SU-DHL-6 (cell line): ENCODE data around the gene SIK3.

Experiments
- H2AFZ ChIP-seq: fragments of 200-600 bp; sonication (generic); 2 replicates; pipeline ENCODE4 v1.6.1; 2014; ENCODE audit warnings: low read depth, mild to moderate bottlenecking, moderate library complexity, mixed read lengths, antibody characterized with exemption, low read length; ENCODE audit not compliant: severe bottlenecking
- H3F3A ChIP-seq: fragments of 200-600 bp; shearing (Covaris generic); 2 replicates; pipeline ENCODE4 v1.6.0; 2016; ENCODE audit warnings: antibody characterized with exemption, mild to moderate bottlenecking; ENCODE audit not compliant: insufficient read depth
- H3K27ac ChIP-seq: fragments of 200-600 bp; sonication (generic); 2 replicates; pipeline ENCODE4 v1.5.1; 2016; ENCODE audit warnings: low read depth, mild to moderate bottlenecking, low read length, moderate library complexity, mixed read lengths
- H3K27me3 ChIP-seq: fragments of 200-600 bp; sonication (generic), shearing (Covaris generic); 2 replicates; pipeline ENCODE4 v1.6.0; 2014; ENCODE audit warnings: mild to moderate bottlenecking, low read length
- H3K36me3 ChIP-seq: fragments of 200-600 bp; sonication (generic); 2 replicates; pipeline ENCODE4 v1.6.1; 2014; ENCODE audit warnings: mild to moderate bottlenecking, low read length, mixed read lengths
- H3K4me2 ChIP-seq: fragments of 300-600, 200-600 bp; shearing (Covaris generic), sonication (generic); 2 replicates; pipeline ENCODE4 v1.6.0; 2014; ENCODE audit warnings: low read length, low read depth, mild to moderate bottlenecking; ENCODE audit not compliant: poor library complexity, severe bottlenecking
- H3K4me3 ChIP-seq: fragments of 200-600 bp; sonication (generic); 2 replicates; pipeline ENCODE4 v1.5.1; 2014; ENCODE audit warnings: antibody characterized with exemption, low read length, mild to moderate bottlenecking, mixed read lengths; ENCODE audit not compliant: insufficient read depth, poor library complexity, severe bottlenecking
- H3K79me2 ChIP-seq: fragments of 200-600 bp; sonication (generic); 2 replicates; pipeline ENCODE4 v1.6.1; 2014; ENCODE audit warnings: mild to moderate bottlenecking, low read length, moderate library complexity; ENCODE audit not compliant: insufficient read depth
- H3K9ac ChIP-seq: fragments of 200-600 bp; sonication (generic); 2 replicates; pipeline ENCODE4 v1.7.0; 2014; ENCODE audit warnings: mild to moderate bottlenecking, low read length
- H3K9me2 ChIP-seq: fragments of 200-600 bp; sonication (generic); replicated peaks from 2 replicates; pipeline ENCODE4 v1.6.1; 2014; ENCODE audit warnings: low read length; ENCODE audit not compliant: insufficient read depth
- H3K9me3 ChIP-seq: fragments of 200-600 bp; sonication (generic); 2 replicates; pipeline ENCODE4 v1.6.1; 2014; ENCODE audit warnings: low read length, mixed read lengths; ENCODE audit not compliant: insufficient read depth
- H4K20me1 ChIP-seq: fragments of 200-600 bp; sonication (generic); 2 replicates; pipeline ENCODE4 v1.6.1; 2014; ENCODE audit warnings: low read depth, mild to moderate bottlenecking, antibody characterized with exemption, low read length, moderate library complexity, mixed read lengths
- CTCF ChIP-seq: fragments of 200-600 bp; sonication (generic); IDR thresholded peaks from one replicate; pipeline ENCODE4 v1.5.1; 2017; ENCODE audit warnings: antibody characterized with exemption, mild to moderate bottlenecking, low read length, moderate library complexity; ENCODE audit not compliant: insufficient read depth, poor library complexity, severe bottlenecking
- EZH2phosphoT487 ChIP-seq: fragments of 200-600 bp; sonication (generic), shearing (Covaris generic); conservative IDR thresholded peaks from 2 replicates; pipeline ENCODE4 v1.6.1; 2018; ENCODE audit warnings: mild to moderate bottlenecking, antibody characterized with exemption, low read length, moderate library complexity, mixed read lengths

Gene SIK3

GRCh38 chr11:116929414-116930090 lies 168.7 kb downstream of the SIK3 start:
- TF ChIP-seq CTCF (no peak), EZH2phosphoT487 (no peak)
- H3F3A ChIP-seq, result peaks cover 81% of the 10 kb centered on the region
- H4K20me1 ChIP-seq, result no peaks in the 10 kb centered on the region
- H3K4me3 ChIP-seq, result peak overlapping the region; percentile 39
- H3K9ac ChIP-seq, result peak overlapping the region; percentile 54
- peak overlapping the region; percentile 99 for H3K27ac ChIP-seq
- H2AFZ ChIP-seq, result no peak overlapping the region
- no peaks in the 10 kb centered on the region for H3K27me3 ChIP-seq
- no peaks in the 10 kb centered on the region for H3K36me3 ChIP-seq
- H3K4me2 ChIP-seq, result peak overlapping the region; percentile 88
- no peaks in the 10 kb centered on the region; the same call in 1 of the 2 replicates for H3K79me2 ChIP-seq
- H3K9me3 ChIP-seq, result no peaks in the 10 kb centered on the region
- no peaks in the 10 kb centered on the region for H3K9me2 ChIP-seq

GRCh38 chr11:116928845-116929244 lies 169.4 kb downstream of the SIK3 start:
- peak overlapping the region; percentile 39 for H3K4me3 ChIP-seq
- TF ChIP-seq EZH2phosphoT487, result no peak
- H3F3A ChIP-seq, result peaks cover 80% of the 10 kb centered on the region
- no peaks in the 10 kb centered on the region for H3K9me3 ChIP-seq
- no peaks in the 10 kb centered on the region; the same call in 1 of the 2 replicates for H3K79me2 ChIP-seq
- H3K9ac ChIP-seq, result peak overlapping the region; percentile 54
- H3K4me2 ChIP-seq, result peak overlapping the region; percentile 88
- H3K27ac ChIP-seq, result peak overlapping the region; percentile 99
- no peaks in the 10 kb centered on the region for H3K36me3 ChIP-seq
- no peaks in the 10 kb centered on the region for H4K20me1 ChIP-seq
- H2AFZ ChIP-seq, result no peak overlapping the region
- no peaks in the 10 kb centered on the region for H3K27me3 ChIP-seq
- no peaks in the 10 kb centered on the region for H3K9me2 ChIP-seq

GRCh38 chr11:116928102-116928777 lies 170.0 kb downstream of the SIK3 start:
- H3K36me3 ChIP-seq, result no peaks in the 10 kb centered on the region
- peak overlapping the region; percentile 88 for H3K4me2 ChIP-seq
- H3K27me3 ChIP-seq, result no peaks in the 10 kb centered on the region
- peaks cover 81% of the 10 kb centered on the region for H3F3A ChIP-seq
- TF ChIP-seq EZH2phosphoT487, result no peak
- TF ChIP-seq CTCF, result no peak
- H2AFZ ChIP-seq, result no peak overlapping the region
- no peaks in the 10 kb centered on the region for H4K20me1 ChIP-seq
- peak overlapping the region; percentile 54 for H3K9ac ChIP-seq
- no peaks in the 10 kb centered on the region for H3K9me3 ChIP-seq
- H3K9me2 ChIP-seq, result no peaks in the 10 kb centered on the region
- no peaks in the 10 kb centered on the region; the same call in 1 of the 2 replicates for H3K79me2 ChIP-seq
- H3K4me3 ChIP-seq, result peak overlapping the region; percentile 39
- peak overlapping the region; percentile 99 for H3K27ac ChIP-seq
